Measurements from ENCODE around the gene ST3GAL2.

GRCh38 chr16:70349783-70350182 is 89.1 kb downstream of the ST3GAL2 start:
- TF ChIP-seq CTCF (IDR thresholded peaks at IDR 0.05; ENCODE audit: low read length) (no peak), EZH2 (optimal IDR thresholded peaks at IDR 0.05; ENCODE audit: low read depth, low read length) (no peak)

All from MM.1S (cell line).